Fibroblast of mammary gland (primary cell): ENCODE results near the gene C10orf90.

Source experiments
- DNase-seq: peaks from one replicate; pipeline ENCODE4 v3.0.0-alpha.2; 2010; ENCODE audit warnings: low read depth
- H3K4me3 ChIP-seq: 2 replicates; pipeline ENCODE4 v1.5.1; 2011; ENCODE audit warnings: low read depth, mild to moderate bottlenecking, low read length, moderate library complexity; ENCODE audit not compliant: control insufficient read depth
- CTCF ChIP-seq: conservative IDR thresholded peaks from 2 replicates; pipeline ENCODE4 v1.5.1; 2011; ENCODE audit warnings: low read depth, low read length, inconsistent platforms; ENCODE audit not compliant: control insufficient read depth, insufficient read depth

C10orf90 gene

GRCh38 chr10:126659750-126660149 lies 10.7 kb downstream of the C10orf90 start:
- no peak for TF ChIP-seq CTCF
- H3K4me3 ChIP-seq: no peak overlapping the region
- peak; percentile 27 for DNase-seq

- DNase-seq: no peak
- no peak for TF ChIP-seq CTCF
- no peak overlapping the region for H3K4me3 ChIP-seq
Observed at GRCh38 chr10:126658928-126659327, 11.6 kb downstream of the C10orf90 start.

- H3K4me3 ChIP-seq: no peak overlapping the region
- no peak for DNase-seq
- TF ChIP-seq CTCF: no peak
Observed at GRCh38 chr10:126654579-126654978, 15.9 kb downstream of the C10orf90 start.

- H3K4me3 ChIP-seq: no peak overlapping the region
- no peak for TF ChIP-seq CTCF
- no peak for DNase-seq
Observed at GRCh38 chr10:126651467-126651866, 19.0 kb downstream of the C10orf90 start.

GRCh38 chr10:126650161-126650560 lies 20.3 kb downstream of the C10orf90 start:
- no peak for TF ChIP-seq CTCF
- no peak overlapping the region for H3K4me3 ChIP-seq
- DNase-seq: no peak

GRCh38 chr10:126647116-126647515 lies 23.4 kb downstream of the C10orf90 start:
- no peak for DNase-seq
- TF ChIP-seq CTCF: no peak
- H3K4me3 ChIP-seq: no peak overlapping the region

- TF ChIP-seq CTCF: no peak
- H3K4me3 ChIP-seq: no peak overlapping the region
- peak; percentile 46 for DNase-seq
Observed at GRCh38 chr10:126646110-126646509, 24.4 kb downstream of the C10orf90 start.
